AG20443 (cell line): ENCODE measurements around the gene SOCS7.

ENCODE experiments used
- DNase-seq: peaks from one replicate; pipeline ENCODE4 v3.0.0; 2012; ENCODE audit warnings: low spot score, mixed read lengths

The SOCS7 gene

DNA sequence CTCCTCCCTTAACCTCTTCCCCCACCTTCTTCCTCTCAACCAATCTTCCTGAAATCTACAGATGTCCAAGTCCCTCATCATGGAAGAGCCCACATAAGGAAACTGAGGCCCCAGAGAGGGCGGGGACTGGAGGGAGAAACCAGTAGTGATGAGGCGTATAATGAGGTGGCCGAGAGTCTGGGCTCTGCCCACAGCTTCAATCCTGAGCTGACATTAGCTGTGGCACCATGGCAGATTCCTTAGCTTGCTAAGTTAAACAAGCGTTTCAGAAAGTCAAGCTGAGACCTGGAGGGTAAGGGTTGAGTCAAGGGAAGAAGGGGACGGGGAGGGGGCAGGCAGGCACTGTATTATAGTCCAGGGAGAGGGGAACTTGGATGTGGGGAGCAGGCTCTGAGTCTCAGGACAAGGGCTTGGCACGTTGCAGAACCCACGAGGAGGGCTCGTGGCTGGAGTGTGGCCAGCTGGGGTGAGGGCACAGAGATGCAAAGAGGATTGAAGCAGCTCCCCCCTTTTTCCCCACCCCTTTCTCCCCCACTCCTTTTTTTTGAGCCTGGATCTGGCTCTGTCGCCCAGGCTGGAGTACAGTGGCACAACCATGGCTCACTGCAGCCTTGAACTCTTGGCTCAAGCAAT lies 89.9 kb downstream of the SOCS7 start:
- DNase-seq: no peak

DNA sequence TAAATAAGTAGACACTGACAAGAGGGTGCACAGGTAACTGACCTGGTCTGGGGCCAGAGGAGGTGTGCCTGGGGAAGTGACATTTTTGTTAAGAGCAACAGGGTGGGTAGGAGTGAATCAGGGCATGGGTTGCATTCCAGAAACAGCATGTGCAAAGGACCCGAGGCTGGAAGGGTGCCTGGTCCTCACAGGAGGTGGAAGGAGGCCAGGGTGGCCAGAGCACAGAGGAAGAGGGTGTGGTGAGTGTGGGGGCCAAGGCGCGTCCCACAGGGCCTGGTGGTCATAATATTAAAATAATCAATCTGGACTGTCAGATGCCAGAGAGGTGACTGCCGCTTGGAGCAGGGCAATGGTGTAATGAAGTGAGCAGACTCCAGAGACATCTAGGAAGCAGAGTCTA lies 90.9 kb downstream of the SOCS7 start:
- peak; percentile 38 for DNase-seq

DNA sequence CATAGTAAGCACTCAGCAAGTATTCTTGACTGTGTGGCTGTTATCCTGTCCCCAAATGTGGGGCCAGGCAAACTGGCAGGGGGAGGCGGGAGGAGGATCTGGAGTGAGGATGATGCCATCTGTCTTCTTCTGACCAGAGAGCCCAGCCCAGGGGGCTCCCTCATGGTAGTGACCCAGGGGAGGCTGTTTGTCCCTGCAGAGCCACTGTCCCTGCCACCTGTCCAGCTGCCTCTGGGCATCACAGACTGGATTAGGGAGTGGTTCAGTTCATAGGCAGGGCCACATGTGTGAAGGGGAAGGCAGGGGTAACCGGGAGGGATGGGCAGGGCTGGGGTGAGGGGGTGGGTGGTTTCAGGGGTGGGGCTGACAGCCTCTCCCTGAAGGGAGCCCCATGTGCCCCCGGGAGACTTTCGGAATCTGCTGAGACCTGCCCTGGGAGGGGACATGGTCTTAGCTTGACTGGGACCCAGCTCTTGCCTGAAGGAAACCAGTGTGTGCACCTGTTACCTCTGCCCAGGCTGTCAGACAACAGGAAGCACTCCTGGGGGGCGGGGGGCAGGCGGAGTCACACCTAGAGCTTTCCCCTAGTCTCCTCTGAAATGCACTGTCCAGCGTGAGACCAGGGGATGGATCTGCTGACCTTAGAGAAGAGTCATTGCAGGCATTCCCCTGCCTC lies 91.8 kb downstream of the SOCS7 start:
- DNase-seq: no peak

DNA sequence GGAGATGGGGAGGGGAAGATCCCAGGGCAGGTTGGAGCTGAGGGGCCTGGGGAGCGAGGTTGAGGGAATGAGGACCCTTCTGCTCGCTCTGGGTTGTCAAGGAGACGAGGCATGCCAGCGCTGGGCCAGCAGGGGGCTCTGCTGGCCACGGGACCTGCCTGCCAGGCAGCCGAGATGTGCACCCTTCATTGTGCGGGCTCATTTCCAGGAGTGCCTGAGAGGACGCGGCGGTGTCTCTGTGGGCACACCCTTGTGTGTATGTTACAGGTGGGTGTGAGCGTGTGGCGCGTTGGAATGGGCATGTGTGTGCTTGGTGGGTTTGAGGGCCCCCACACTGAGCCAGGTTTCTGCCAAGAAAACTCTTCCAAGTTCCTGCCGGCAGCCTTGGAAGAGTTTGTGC lies 92.5 kb downstream of the SOCS7 start:
- peak; percentile 88 for DNase-seq

DNA sequence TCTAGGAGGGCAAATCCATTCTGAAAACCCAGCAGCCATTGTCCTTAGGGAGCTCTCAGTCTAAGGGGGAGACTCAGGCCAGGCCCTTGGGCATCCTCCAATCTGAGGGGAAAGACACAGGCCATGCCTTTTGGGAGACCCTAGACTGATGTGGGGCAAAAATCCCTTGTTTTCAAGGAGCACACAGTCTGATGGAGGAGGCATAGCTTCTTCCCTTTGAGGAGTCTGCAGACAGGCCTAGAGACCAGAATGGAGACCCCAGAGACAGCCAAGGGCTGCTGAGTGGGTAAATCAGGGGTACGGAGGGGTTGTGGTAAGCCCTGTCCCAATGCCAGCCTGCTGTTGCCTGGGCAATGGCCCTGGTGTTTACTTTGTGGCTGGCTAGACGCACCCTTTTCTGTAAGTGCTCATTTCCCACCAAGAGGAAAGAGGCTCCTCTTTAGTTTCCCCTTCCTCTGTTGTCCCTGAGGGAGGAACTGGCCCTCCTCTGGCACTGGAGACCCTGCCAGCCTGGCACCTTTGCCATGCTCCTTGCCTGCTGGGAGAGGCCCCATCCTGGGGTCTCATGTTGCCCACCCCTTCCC lies 96.0 kb downstream of the SOCS7 start:
- no peak for DNase-seq

DNA sequence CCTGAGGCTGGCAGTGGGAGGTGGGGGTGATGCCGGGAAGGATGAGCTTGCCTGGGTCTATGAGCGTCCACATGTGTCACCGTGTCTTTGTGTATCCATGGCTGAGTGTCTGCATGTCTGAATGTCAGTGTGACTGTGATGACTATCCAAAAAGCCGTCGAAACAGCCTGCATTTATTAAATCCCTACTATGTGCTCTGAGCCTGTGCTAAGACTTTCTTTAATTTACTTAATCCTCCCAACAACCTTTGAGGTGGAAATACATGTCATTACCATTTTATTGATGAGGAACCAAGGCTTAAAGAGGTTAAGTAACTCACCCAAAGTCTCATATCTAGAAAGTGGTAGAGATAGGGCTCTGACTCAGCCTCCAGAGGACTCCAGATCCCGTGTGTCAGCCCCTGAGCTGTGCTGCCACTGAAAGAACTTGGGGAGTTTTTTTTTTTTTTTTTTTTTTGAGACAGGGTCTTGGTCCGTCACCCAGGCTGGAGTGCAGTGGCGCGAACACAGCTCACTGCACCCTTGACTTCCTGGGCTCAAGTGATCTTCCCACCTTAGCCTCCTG lies 96.6 kb downstream of the SOCS7 start:
- no peak for DNase-seq

DNA sequence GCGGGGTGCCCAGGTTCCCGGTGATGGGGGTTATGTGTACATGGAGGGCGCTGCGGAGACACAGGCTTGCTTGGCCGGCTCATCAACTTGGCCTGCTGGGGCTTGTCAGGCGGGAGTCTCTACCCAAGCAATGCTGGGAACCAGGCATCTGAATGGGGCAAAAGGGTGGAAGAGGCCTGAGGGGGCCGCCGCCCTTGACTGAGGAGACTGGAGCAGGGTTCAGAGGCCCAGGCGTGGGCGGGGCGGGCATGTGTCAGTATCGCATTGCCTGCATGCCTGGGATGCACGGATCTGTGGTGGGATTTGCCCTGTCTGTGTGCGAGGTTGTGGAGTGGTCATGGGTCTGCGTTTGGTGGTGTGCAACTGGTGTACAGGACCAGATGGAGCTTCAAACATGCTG lies 97.7 kb downstream of the SOCS7 start:
- no peak for DNase-seq

DNA sequence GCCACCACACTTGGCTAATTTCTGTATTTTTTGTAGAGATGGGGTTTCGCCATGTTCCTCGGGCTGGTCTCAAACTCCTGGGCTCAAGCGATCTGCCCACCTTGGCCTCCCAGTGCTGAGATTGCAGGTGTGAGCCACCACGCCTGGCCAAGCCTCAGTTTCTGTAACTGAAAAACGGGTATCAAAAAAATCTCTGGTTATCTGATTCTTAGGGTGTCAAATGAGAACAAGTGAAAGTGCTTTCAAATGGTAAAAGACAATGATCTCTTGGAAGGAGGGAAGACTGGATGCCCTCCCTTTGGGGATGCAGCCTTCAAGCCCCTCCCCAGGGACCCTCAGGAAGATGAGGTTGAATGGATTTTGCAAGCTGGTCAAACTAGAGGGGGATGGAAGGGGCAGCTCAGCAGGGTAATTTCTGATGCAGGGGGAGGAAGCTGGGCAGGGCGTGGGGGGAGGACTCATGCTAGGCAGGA lies 98.9 kb downstream of the SOCS7 start:
- no peak for DNase-seq

DNA sequence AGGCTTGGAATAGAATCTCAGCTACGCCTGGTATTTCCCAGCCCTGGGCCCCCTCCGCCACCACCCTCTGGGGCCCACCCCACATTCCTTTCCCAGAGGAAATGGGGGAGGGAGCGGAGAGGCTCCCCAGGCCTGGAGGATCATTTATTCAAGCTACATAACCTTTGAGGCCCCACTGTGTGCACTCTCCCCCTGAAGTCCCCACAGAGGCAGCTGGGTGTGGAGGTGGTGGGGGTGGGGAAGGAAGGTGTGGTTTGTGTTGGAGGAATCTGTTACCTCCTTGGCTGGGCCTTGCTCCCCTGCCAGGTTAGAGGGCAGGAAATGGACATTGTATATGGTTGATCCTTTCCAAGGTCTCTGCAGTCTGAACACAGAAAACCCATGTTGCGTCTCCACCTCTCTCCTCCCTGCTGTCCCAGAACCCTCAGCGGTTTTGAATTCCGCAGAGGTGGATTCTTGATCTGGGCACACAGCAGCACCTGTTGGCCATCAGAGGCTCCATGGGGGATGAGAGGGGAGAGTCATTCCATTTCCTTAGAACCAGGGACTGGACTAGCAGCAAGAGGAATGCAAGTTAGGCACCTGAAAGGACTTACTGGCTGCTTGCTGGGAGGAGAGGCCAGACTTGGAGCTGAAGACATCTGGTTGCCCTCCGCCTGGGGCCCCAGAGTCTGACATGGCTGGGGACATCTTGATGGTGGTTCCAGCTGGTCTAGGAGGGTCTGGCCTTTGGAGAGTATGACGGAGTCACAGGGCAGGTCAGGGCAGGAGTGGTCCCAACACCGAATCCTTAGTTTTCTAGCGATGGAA lies 99.6 kb downstream of the SOCS7 start:
- peak; percentile 85 for DNase-seq

DNA sequence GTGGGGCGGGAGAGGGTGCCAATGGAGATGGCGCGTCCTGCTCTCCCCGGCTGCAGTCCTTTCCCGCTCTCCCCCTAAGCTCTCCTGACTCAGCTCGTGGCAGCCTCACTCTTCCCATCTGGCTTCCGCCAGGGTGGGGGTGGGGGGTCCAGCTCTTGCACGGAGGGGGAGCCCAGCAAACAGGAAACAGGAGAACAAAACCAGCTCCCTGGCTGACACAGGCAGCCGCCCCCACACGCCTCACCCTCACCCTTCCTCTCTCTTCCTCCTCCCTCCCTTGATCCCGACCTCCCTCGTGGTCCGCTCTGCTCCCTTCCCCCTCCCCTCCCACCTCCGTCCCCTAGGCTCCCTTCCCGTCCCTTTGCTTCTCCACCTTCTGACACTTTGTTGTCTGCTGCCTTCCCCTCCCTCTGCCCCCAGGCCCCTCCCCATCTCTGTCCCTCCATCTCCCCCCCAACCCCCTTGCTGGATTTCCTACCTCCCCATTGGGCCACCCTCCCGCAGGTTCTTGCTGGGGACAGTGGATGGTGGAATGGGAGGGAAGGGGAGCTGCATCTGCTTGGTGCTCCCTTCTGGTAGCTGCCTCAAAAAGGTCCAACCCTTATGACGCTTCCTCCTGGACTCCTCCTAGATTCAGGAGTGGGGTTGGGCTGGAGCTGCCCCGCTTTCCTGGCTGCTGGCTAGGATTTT lies 100.3 kb downstream of the SOCS7 start:
- DNase-seq: peak; percentile 92

DNA sequence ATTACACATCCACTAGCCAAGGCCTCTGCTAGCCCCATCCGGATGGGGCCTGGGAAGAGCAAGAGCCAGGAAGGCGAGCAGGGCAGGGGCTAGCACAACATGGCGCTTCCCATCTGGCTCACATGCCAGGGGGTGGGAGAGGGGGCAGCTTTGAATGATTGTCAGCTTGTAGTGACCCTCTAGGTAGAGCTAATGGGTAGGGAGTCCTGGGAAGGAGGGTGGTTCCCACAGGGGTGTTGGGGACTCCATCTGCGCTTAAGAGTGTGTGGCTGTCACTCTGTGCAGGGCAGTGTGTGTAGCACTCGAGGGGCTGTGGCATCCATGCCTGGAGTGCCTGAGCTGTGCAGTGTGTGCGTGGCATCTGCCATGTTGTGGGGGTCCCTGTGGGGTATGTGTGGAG lies 101.1 kb downstream of the SOCS7 start:
- no peak for DNase-seq

DNA sequence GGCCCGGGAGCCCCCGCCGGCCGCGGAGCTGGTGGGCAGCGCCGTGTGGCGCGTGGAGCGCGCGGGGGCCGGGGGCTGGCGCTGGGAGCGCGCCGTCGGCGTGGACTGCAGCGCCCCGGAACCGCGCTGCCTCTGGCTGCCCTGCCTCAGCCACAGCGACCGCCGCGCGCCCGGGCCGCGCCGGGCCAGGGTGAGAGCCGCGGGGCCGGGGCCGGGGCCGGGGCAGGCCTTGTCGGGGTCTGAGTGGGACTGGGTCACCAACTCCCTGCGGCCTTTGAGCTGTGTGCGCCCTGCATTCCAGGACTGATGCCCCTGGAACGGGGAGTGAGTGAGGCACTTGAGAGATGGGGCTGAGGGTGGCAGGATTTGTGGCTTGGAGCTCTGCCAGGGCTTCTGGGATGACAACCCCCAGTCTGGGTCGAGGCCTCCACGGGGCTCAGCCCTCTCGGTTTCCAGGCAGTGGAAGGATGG lies 102.3 kb downstream of the SOCS7 start:
- DNase-seq: no peak

DNA sequence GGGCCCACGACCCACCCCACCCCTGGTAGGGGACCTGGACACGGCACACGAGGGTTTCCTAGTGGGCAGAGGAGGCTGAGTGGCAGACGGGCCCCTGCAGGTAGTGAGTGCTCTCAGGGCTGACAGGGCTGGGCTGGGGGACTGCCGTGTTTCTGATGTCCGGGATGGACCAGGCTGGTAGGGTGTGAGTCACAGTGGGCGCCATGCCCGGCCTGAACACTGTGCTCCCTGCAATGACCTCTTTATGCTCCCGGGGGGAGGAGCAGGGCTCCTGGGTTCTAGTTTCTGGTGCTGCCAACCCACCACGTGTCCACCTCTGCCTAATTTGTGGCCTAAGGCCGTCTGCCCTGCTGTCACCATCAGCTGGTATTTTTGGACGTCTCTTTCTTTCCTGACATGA lies 102.9 kb downstream of the SOCS7 start:
- DNase-seq: peak; percentile 88
